GM10266 (cell line): ENCODE results near the gene NOTCH1.

ENCODE experiments used
- DNase-seq: peaks from one replicate; pipeline ENCODE4 v3.0.0; 2012; ENCODE audit errors: extremely low spot score
- TF ChIP-seq, protein P1 (sequence below): IDR thresholded peaks from 2 replicates; pipeline ENCODE4 v1.5.1; 2012; ENCODE audit warnings: mild to moderate bottlenecking, low read depth; ENCODE audit not compliant: control insufficient read depth, insufficient read depth; ENCODE audit errors: missing control alignments

Gene NOTCH1

DNA sequence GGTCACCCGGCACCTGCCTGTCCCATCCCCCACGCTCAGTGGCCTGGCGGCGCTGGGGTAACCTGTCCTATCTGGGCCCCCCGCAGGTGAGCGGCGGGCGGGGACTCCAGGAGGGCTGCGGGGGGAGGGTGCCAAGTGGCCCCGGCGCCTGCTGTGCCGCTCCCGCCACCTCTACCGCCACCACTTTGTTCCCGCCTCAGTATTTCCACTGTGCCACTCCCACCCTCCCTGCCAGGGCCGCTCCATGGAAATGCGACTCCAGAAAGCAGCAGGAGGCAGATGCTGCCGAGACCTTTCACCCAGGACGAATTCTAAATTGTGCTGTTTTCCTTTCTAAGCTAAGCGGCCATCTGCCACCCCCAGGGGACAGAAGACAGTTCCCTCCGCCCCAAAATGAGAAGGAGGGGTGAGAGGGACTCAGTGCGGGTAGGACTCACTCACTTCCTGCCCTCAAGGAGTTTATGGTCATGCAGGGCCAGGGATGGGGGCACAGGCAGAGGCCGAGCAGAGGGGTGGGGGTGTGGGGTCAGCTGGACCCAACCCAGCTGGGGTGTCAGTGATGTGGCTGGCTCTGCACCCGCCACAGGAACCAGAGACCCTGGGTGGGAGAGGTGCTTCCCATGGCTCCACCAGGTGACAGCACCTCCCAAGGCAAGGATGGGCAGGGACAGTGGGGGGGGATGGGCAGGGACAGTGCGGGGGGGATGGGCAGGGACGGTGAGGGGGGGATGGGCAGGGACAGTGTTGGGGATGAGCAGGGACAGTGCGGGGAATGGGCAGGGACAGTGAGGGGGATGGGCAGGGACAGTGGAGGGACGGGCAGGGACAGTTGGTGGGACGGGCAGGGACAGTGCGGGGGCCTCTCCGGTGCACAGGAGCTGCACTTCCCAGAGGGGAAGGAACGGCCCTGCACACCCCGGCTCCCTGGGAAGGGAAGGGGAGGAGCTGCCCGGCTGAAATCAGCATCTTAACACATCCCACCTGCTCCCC is 17.8 kb downstream of the NOTCH1 start:
- TF ChIP-seq, protein P1, sequence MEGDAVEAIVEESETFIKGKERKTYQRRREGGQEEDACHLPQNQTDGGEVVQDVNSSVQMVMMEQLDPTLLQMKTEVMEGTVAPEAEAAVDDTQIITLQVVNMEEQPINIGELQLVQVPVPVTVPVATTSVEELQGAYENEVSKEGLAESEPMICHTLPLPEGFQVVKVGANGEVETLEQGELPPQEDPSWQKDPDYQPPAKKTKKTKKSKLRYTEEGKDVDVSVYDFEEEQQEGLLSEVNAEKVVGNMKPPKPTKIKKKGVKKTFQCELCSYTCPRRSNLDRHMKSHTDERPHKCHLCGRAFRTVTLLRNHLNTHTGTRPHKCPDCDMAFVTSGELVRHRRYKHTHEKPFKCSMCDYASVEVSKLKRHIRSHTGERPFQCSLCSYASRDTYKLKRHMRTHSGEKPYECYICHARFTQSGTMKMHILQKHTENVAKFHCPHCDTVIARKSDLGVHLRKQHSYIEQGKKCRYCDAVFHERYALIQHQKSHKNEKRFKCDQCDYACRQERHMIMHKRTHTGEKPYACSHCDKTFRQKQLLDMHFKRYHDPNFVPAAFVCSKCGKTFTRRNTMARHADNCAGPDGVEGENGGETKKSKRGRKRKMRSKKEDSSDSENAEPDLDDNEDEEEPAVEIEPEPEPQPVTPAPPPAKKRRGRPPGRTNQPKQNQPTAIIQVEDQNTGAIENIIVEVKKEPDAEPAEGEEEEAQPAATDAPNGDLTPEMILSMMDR, result peak; percentile 13
- DNase-seq, result peak; percentile 84

DNA sequence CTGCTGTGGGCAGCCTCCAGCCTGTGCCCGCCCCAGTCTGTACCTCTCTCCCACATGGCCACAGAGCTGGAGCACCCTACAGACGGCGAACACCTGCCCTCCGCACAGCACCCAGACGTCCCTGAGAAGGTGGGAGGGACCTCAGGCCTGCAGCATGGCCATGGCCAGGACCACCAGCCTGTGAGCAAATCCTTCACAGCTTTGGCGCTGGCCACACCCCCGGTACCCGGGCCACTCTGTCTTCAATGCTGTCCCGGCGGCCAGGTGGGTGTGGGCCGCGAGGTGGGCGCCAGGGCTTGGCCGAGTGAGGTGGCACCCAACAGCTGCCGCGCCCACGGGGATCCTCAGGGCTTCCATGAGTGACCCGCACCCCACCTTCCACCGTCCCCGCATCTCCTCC is 18.7 kb downstream of the NOTCH1 start:
- TF ChIP-seq, protein P1, result no peak
- no peak for DNase-seq

DNA sequence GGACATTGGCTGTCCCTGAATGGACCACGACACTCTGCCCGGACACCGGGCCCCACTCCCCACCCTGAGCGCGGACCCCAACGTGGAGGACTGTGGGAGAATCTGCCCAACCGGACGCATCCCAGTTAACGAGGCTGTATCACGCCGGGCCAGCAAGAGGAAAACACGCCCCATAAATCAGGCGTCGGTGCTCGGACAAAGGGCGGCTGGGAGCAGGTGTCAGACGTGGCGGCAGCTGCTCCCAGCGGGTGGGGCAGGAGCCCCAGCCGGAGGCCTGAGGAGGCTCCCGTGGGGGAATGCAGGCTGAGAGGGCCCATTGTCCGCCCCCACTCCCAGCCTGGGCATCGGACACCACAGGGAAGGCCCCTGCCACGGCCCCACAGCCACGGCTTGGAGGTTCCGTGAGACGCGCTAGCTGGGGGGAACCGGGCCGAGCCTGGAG is 19.2 kb downstream of the NOTCH1 start:
- TF ChIP-seq, protein P1, result no peak
- DNase-seq, result no peak

DNA sequence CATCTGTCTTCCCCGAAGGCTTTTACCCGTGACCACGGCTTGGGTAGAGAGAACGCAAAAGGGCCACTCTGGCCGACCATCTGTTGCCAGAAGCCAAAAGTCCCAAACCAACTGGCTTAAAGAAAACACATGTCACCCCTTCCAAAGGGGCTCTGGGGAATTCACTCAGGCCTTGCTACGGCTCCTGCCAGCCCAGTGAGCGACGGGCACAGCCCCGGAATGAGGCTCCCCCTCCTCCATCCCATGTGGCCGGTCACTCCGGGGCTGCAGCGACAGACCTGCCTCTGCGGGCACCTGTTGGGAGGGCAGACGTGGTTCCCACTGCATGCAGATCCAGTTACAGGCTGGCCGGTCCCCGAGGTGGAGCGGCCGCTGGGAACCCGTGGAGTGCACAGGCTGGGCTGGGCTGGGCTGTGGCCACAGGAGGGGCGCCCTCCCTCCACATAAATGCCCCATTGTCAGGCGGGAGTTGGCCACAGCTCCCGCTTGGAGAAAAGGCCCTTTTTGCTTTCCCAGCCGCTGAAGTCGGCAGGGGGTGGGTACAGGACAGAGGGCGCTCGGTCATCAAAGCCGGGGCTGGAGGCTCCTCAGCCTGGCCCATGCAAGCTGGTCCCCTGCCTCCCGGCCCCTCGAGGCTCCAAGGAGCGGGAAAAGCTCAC is 19.9 kb downstream of the NOTCH1 start:
- TF ChIP-seq, protein P1, result no peak
- no peak for DNase-seq

DNA sequence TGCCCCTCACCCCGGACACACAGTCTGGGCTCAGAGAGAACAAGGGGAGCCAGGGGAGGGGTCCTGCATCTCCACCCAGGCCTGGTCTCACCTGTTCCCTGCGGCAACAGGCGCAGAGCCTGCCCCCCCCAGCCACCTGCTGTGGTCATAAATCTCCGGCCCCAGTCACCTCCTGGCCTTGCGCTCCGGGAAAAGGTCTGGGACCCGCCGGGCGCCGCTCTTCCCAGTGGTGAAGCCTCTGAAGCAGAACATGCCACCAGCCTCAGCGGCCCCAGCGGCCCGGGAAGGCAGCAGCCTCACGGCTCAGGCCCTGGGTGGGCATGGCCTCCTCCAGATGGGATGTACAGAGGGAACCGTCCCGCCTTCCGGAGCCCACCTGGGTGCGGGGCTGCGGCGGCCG is 20.6 kb downstream of the NOTCH1 start:
- TF ChIP-seq, protein P1, result no peak
- DNase-seq, result no peak

DNA sequence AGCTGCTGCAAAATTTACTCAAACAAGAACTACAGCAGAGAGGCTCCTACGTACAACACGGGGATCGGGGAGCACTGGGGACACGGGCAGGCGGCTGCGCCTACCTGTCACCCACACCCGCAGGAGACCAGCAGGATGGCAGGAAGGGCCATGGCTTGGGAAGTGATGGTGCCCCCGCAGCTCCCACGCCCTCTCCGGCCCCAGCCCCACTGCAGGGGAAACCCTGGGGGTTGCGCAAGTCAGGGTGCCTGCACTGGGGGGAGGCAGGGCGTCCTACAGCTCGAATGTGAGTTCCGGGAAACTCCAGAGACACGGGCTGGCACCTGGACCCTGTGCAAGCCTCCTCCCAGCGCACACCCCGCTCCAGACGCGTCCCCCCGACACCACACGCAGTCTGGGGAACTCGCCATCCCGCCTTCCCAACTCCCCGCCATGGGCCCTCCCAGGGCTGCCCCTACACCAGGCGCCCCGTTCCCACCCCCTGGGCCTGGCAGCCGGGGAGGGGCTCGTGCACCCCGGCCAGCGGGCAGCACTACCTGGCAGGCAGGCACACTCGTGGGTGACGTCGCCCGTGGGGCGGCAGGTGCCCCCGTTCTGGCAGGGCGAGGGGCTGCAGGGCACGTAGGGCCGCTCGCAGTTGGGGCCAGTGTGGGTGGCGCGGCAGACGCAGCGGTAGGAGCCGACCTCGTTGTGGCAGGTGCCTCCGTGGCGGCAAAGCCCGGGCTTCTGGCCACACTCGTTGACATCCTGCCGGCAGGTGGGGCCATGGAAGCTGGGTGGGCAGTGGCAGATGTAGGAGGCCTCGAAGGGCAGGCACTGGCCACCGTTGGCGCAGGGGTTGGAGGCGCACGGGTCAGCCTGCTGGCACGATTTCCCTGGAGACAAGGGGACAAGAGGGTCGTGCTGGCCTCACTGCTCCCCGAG is 23.3 kb downstream of the NOTCH1 start:
- no peak for DNase-seq
- TF ChIP-seq, protein P1, result no peak
